DND-41 (cell line): ENCODE data around the gene RHOB.

ENCODE experiments used
- CTCF ChIP-seq: IDR thresholded peaks from 2 replicates; pipeline ENCODE4 v1.5.1; 2012; ENCODE audit warnings: borderline replicate concordance, low read length, moderate library complexity, mild to moderate bottlenecking; ENCODE audit not compliant: poor library complexity, severe bottlenecking; ENCODE audit errors: extremely low read depth
- EZH2 ChIP-seq: IDR thresholded peaks from 3 replicates; pipeline ENCODE4 v1.6.1; 2012; ENCODE audit warnings: borderline replicate concordance, low read depth, mild to moderate bottlenecking, moderate library complexity, low read length, inconsistent platforms; ENCODE audit not compliant: severe bottlenecking

- TF ChIP-seq CTCF = no peak
- TF ChIP-seq EZH2 = no peak
Observed at GRCh38 chr2:20410556-20411277, 36.2 kb upstream of the RHOB start.
